Measurements from ENCODE around the gene E2F2.
"Not testable (repeated sequence)": the region's sequence is repeated elsewhere in the genome, so short reads cannot be mapped to it uniquely, and the experiment has no call there.

DNA sequence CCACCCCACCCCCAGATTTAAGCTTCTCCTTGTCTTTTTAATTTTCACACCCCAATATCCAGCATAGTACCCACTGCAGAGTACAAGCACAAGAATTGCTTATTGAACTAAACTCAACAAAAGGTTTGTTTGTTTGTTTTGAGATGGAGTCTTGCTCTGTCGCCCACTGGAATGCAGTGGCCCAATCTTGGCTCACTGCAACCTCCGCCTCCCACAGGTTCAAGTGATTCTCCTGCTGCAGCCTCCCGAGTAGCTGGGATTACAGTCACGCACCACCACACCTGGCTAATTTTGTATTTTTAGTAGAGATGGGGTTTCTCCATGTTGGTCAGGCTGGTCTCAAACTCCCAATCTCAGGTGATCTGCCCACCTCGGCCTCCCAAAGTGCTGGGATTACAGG is 11.9 kb upstream of the E2F2 start:
- TF ChIP-seq, protein P1, sequence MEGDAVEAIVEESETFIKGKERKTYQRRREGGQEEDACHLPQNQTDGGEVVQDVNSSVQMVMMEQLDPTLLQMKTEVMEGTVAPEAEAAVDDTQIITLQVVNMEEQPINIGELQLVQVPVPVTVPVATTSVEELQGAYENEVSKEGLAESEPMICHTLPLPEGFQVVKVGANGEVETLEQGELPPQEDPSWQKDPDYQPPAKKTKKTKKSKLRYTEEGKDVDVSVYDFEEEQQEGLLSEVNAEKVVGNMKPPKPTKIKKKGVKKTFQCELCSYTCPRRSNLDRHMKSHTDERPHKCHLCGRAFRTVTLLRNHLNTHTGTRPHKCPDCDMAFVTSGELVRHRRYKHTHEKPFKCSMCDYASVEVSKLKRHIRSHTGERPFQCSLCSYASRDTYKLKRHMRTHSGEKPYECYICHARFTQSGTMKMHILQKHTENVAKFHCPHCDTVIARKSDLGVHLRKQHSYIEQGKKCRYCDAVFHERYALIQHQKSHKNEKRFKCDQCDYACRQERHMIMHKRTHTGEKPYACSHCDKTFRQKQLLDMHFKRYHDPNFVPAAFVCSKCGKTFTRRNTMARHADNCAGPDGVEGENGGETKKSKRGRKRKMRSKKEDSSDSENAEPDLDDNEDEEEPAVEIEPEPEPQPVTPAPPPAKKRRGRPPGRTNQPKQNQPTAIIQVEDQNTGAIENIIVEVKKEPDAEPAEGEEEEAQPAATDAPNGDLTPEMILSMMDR (IDR thresholded peaks at IDR 0.05 in 8 of 11, conservative IDR thresholded peaks at IDR 0.05 in 3 of 11): not testable (repeated sequence)
- TF ChIP-seq POLR2A (IDR thresholded peaks at IDR 0.05): not testable (repeated sequence)

Measured in spleen (tissue), 7 donors.